HFFc6 (cell line): ENCODE measurements around the gene OST4. TPM values are rescaled to one million over a fixed set of nuclear protein-coding genes. Genes with fewer than 3 reads are reported as not detected.

ENCODE experiments used
- DNase-seq: peaks from one replicate; pipeline ENCODE4 v3.0.0-alpha.2; 2018
- H3K27ac Mint-ChIP-seq: 2 replicates; pipeline ENCODE4 v1.8.0; 2020; ENCODE audit warnings: mild to moderate bottlenecking, mixed read lengths
- H3K27me3 Mint-ChIP-seq: 2 replicates; pipeline ENCODE4 v1.8.0; 2021; ENCODE audit warnings: mild to moderate bottlenecking, moderate library complexity, mixed read lengths; ENCODE audit not compliant: insufficient read depth
- H3K36me3 Mint-ChIP-seq: 2 replicates; pipeline ENCODE4 v1.8.0; 2021; ENCODE audit warnings: low read depth, mixed read lengths
- H3K4me1 Mint-ChIP-seq: 2 replicates; pipeline ENCODE4 v1.8.0; 2020; ENCODE audit warnings: low read depth, mixed read lengths
- H3K4me3 Mint-ChIP-seq: 2 replicates; pipeline ENCODE4 v1.8.0; 2020; ENCODE audit warnings: mild to moderate bottlenecking, moderate library complexity, mixed read lengths
- H3K9me3 Mint-ChIP-seq: 2 replicates; pipeline ENCODE4 v1.8.0; 2020; ENCODE audit warnings: mild to moderate bottlenecking, mixed read lengths
- total RNA-seq, 6 experiments: library from RNA; stranded (reverse); fragmentation: NEBNext Ultra II Directional; extraction: Animal tissue kit (Norgen Biotek cat#: 25700); gene quantifications; 2 replicates in 1 of 6; 3 replicates in 5 of 6; pipeline ENCODE4 v1.2.3, GENCODE V29; 2021
- TF ChIP-seq, protein P1 (sequence below): fragments of 200-600 bp; sonication (generic); IDR thresholded peaks from 2 replicates; pipeline ENCODE4 v1.5.0; 2021; ENCODE audit warnings: antibody characterized with exemption, mild to moderate bottlenecking

The OST4 gene
- total RNA-seq, 6 experiments from 2014 or later = 500 to 565 (median 548) TPM

DNA sequence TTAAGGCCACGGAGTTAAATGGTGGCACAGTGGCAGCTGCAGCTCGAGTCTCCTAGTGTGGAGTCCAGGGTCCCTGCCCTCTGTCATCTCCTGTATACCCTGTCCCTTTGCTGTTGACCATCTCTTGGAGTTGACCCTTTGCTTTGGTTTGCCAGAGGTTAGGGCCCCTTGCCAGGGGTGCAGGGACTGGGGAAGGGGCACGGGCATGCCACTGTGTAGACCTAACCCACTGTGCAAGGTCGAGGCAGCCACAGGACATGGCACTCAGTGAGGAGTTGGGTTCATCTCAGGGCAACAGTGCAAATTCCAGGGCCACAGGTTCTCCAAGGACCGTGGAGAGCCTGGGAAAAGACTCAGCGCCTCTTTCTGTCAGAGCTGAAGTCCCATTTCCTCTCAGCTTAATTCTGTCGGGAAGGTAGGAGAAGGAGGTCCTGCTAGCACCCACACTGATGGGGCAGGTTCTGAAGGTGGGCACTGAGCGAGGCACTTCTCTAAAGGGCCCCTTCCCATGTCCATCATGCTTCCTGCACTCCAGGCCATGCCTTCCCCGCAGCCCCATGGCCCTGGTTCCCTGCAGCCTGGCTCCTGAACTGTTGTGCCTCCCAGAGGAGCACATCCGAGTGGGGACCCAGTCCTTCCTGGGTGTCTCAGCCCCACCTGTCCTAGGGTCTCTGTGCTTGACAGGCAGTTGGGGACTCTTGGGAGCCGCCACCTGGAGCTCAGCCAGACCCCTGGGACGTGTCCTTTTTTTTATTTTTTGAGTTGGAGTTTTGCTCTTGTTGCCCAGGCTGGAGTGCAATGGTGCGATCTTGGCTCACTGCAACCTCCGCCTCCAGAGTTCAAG is 17.9 kb upstream of the OST4 start:
- H3K9me3 Mint-ChIP-seq = no peaks in the 10 kb centered on the region
- TF ChIP-seq, protein P1, sequence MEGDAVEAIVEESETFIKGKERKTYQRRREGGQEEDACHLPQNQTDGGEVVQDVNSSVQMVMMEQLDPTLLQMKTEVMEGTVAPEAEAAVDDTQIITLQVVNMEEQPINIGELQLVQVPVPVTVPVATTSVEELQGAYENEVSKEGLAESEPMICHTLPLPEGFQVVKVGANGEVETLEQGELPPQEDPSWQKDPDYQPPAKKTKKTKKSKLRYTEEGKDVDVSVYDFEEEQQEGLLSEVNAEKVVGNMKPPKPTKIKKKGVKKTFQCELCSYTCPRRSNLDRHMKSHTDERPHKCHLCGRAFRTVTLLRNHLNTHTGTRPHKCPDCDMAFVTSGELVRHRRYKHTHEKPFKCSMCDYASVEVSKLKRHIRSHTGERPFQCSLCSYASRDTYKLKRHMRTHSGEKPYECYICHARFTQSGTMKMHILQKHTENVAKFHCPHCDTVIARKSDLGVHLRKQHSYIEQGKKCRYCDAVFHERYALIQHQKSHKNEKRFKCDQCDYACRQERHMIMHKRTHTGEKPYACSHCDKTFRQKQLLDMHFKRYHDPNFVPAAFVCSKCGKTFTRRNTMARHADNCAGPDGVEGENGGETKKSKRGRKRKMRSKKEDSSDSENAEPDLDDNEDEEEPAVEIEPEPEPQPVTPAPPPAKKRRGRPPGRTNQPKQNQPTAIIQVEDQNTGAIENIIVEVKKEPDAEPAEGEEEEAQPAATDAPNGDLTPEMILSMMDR = no peak
- H3K36me3 Mint-ChIP-seq = no peaks in the 10 kb centered on the region
- H3K4me3 Mint-ChIP-seq = no peak overlapping the region
- H3K27ac Mint-ChIP-seq = no peak overlapping the region
- H3K4me1 Mint-ChIP-seq = peaks cover 23% of the 10 kb centered on the region
- no peak for DNase-seq
- H3K27me3 Mint-ChIP-seq = peaks cover 5% of the 10 kb centered on the region

DNA sequence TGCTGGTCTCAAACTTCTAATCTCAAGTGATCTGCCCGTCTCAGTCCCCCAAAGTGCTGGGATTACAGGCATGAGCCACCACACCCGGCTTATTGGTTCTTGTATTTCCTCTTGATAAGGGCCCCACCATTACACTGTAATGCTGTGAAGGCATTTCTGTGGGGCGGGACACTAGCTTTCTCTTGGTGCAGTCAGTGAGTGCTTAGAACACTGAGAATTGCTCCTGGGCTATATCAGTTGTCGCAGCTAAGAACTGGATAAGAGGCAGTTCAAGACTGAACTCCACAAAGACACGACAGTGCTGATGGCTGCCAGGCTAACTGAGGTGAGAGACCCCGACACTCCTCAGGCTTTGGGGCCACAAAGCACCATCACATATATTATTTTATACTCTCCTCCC is 17.2 kb upstream of the OST4 start:
- Mint-ChIP-seq H3K27ac (no peak overlapping the region), H3K9me3 (no peaks in the 10 kb centered on the region), H3K4me1 (peaks cover 23% of the 10 kb centered on the region), H3K27me3 (peaks cover 5% of the 10 kb centered on the region), H3K4me3 (no peak overlapping the region), H3K36me3 (no peaks in the 10 kb centered on the region)
- DNase-seq = no peak
- TF ChIP-seq, protein P1 = no peak

DNA sequence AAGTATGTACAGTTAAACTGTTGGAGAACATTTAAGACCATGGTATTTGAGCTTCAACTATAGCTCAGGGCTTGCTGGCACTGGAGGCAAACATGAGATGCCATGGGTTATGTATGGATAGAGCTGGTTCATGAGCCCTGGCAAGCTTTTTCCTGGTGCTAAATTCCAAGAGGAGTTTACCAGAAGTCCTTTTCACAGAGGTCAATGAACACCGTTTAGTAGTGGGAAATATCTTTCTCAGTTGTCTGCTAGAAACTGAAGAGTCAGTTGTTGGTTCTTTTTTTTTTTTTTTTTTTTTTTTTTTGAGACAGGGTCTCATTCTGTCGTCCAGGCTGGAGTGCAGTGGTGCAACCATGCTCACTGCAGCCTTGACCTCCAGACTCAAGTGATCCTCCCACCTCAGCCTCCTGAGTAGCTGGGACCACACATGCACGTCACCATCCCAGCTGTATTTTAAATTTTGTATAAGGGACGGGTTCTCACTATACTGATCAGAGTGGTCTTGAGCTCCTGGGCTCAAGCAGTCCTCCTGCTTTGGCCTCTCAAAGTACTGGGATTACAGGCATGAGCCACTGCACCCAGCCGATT is 16.5 kb upstream of the OST4 start:
- Mint-ChIP-seq H3K27me3 (peaks cover 5% of the 10 kb centered on the region), H3K4me3 (no peak overlapping the region), H3K9me3 (no peaks in the 10 kb centered on the region), H3K4me1 (peaks cover 17% of the 10 kb centered on the region), H3K36me3 (no peaks in the 10 kb centered on the region), H3K27ac (no peak overlapping the region)
- DNase-seq = no peak
- TF ChIP-seq, protein P1 = no peak

DNA sequence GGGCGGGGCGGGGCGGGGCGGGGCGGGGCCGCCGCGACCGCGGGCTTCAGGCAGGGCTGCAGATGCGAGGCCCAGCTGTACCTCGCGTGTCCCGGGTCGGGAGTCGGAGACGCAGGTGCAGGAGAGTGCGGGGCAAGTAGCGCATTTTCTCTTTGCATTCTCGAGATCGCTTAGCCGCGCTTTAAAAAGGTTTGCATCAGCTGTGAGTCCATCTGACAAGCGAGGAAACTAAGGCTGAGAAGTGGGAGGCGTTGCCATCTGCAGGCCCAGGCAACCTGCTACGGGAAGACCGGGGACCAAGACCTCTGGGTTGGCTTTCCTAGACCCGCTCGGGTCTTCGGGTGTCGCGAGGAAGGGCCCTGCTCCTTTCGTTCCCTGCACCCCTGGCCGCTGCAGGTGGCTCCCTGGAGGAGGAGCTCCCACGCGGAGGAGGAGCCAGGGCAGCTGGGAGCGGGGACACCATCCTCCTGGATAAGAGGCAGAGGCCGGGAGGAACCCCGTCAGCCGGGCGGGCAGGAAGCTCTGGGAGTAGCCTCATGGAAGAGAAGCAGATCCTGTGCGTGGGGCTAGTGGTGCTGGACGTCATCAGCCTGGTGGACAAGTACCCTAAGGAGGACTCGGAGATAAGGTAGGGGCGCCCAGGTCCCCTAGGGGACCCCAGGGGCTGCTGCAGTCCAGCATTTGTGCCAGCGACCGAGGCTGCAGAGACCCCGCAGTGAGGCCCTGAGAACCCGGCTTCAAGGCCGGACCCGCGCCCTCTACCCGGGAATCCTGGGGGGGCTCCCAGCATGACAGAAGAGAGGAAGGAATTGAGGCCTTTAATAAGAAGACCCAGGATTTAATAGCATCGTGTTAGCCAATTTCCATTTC is 15.5 kb upstream of the OST4 start, which contains the start of gene KHK:
Gene KHK, plus strand, starts transcription at position 49 of the 870 bp plus-strand sequence. Its CDS starts 488 bp downstream, at position 537.
- H3K4me1 Mint-ChIP-seq = peaks cover 16% of the 10 kb centered on the region
- DNase-seq = no peak
- H3K4me3 Mint-ChIP-seq = peak within 1 kb of the TSS; percentile 82
- no peaks in the 10 kb centered on the region for H3K36me3 Mint-ChIP-seq
- TF ChIP-seq, protein P1 = peak; percentile 66
- H3K9me3 Mint-ChIP-seq = no peaks in the 10 kb centered on the region
- H3K27ac Mint-ChIP-seq = peak within 1 kb of the TSS; percentile 65
- peaks cover 3% of the 10 kb centered on the region for H3K27me3 Mint-ChIP-seq

DNA sequence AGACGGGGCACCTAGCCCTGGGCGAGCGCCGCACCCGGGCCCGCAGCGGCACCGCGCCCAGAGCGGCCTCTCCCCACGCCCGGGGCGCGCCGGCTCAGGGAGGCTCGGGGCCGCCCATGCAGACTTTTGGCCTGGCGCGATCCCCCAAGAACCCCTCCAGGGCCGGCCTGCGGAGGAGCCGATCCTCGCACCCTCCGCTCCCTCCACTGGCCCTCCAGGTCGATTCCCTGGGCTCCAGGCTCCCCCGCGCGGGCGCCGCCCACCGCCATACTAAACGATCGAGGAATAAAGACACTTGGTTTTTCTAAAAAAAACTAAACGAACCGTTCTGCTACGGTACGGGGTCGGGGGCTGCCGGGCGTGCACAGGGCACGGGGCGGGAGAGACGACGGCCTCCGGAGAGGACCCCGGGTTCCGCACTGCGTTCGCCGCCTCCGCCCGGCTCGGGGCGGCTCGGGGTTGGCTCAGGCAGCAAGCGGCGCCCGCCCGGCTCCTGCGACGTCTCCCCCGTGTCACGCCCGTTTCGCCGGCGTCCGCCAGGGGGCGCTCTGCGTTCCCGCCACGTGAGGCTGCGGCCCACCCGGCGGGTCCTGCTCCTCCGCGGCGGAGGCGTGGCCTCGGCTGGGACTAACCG is 14.8 kb upstream of the OST4 start:
- peak overlapping the region; percentile 65 for H3K27ac Mint-ChIP-seq

More for the DNA sequence above, 14.8 kb upstream of the OST4 start:
- Mint-ChIP-seq H3K27me3 (peaks cover 3% of the 10 kb centered on the region), H3K4me3 (peak overlapping the region; percentile 79), H3K9me3 (no peaks in the 10 kb centered on the region), H3K36me3 (peaks cover 4% of the 10 kb centered on the region; the same call in 1 of the 2 replicates), H3K4me1 (peaks cover 21% of the 10 kb centered on the region)
- TF ChIP-seq, protein P1 = peak; percentile 96
- peak; percentile 84 for DNase-seq
